IMR-90 (cell line): ENCODE data around the gene CBR4. TPM values are rescaled to one million over a fixed set of nuclear protein-coding genes. Genes with fewer than 3 reads are reported as not detected.

Experiments
- ATAC-seq: fragments of 200-7000 bp; cut with Tn5 transposase; 2 replicates; pipeline ENCODE4 v1.9.1; 2020; ENCODE audit warnings: low read depth, mild to moderate bottlenecking, moderate library complexity
- BruUV-seq: library from RNA; stranded (reverse); fragments of 400-500 nt; replicated peaks from 2 replicates; lab custom pipeline; 2021; lab: Mats Ljungman, UMichigan
- CTCF ChIA-PET: fragments of 300-600 bp; formaldehyde crosslinking; extraction: SDS; loops from one replicate; lab custom pipeline; 2021; ENCODE audit warnings: antibody characterized with exemption; lab: Yijun Ruan, JAX
- POLR2A ChIA-PET: fragments of 300-600 bp; sonication (Branson Sonifier 250); formaldehyde crosslinking; loops from one replicate; lab custom pipeline; 2022; ENCODE audit warnings: antibody characterized with exemption; ENCODE audit not compliant: unreplicated experiment; lab: Charles Lee
- DNase-seq: peaks from one replicate; pipeline ENCODE4 v3.0.0; 2013
- H2AFZ ChIP-seq: replicated peaks from 2 replicates; pipeline ENCODE3; 2013; ENCODE audit warnings: low read length, mild to moderate bottlenecking; ENCODE audit not compliant: poor library complexity
- H2AK5ac ChIP-seq: 2 replicates; pipeline ENCODE4 v1.6.1; 2013; ENCODE audit warnings: low read depth, low read length, inconsistent platforms
- H2AK9ac ChIP-seq: replicated peaks from 2 replicates; pipeline ENCODE3; 2013; ENCODE audit warnings: mild to moderate bottlenecking, low read depth, low read length, moderate library complexity; ENCODE audit not compliant: poor library complexity
- H2BK120ac ChIP-seq: 2 replicates; pipeline ENCODE4 v1.6.1; 2013; ENCODE audit warnings: low read depth, low read length, inconsistent platforms
- H2BK15ac ChIP-seq: 3 replicates; pipeline ENCODE4 v1.6.1; 2013; ENCODE audit warnings: low read depth, low read length, inconsistent platforms
- H2BK20ac ChIP-seq: 2 replicates; pipeline ENCODE4 v1.6.1; 2013; ENCODE audit warnings: low read depth, mild to moderate bottlenecking, inconsistent platforms, low read length, moderate library complexity
- H2BK5ac ChIP-seq: 2 replicates; pipeline ENCODE4 v1.6.1; 2013; ENCODE audit warnings: mild to moderate bottlenecking, low read depth, low read length, inconsistent platforms; ENCODE audit not compliant: poor library complexity, severe bottlenecking
- H3K14ac ChIP-seq: replicated peaks from 2 replicates; pipeline ENCODE4 v1.6.1; 2013; ENCODE audit warnings: low read depth, low read length, inconsistent platforms
- H3K18ac ChIP-seq: 2 replicates; pipeline ENCODE4 v1.6.1; 2013; ENCODE audit warnings: low read depth, low read length, control low read depth
- H3K23ac ChIP-seq: 2 replicates; pipeline ENCODE4 v1.6.1; 2013; ENCODE audit warnings: low read depth, low read length, inconsistent platforms
- H3K27ac ChIP-seq: 2 replicates; pipeline ENCODE4 v1.5.1; 2013; ENCODE audit warnings: mild to moderate bottlenecking, control low read depth, low read length; ENCODE audit not compliant: insufficient read depth
- H3K27me3 ChIP-seq: 2 replicates; pipeline ENCODE4 v1.6.1; 2013; ENCODE audit warnings: low read length; ENCODE audit not compliant: control insufficient read depth, insufficient read depth
- H3K36me3 ChIP-seq: 2 replicates; pipeline ENCODE4 v1.6.1; 2013; ENCODE audit warnings: low read length, mixed read lengths; ENCODE audit not compliant: control insufficient read depth, insufficient read depth
- H3K4ac ChIP-seq: 2 replicates; pipeline ENCODE4 v1.6.1; 2013; ENCODE audit warnings: low read depth, low read length, inconsistent platforms
- H3K4me1 ChIP-seq: 2 replicates; pipeline ENCODE4 v1.6.1; 2013; ENCODE audit warnings: low read length, mixed read lengths; ENCODE audit not compliant: control insufficient read depth, insufficient read depth
- H3K4me2 ChIP-seq: 2 replicates; pipeline ENCODE4 v1.6.1; 2013; ENCODE audit warnings: low read depth, mild to moderate bottlenecking, control low read depth, low read length, moderate library complexity
- H3K4me3 ChIP-seq: 2 replicates; pipeline ENCODE4 v1.5.1; 2013; ENCODE audit warnings: low read depth, mild to moderate bottlenecking, control low read depth, low read length, moderate library complexity; ENCODE audit not compliant: insufficient read depth
- H3K56ac ChIP-seq: 2 replicates; pipeline ENCODE4 v1.6.1; 2013; ENCODE audit warnings: low read length, inconsistent platforms; ENCODE audit not compliant: insufficient read depth; ENCODE audit errors: extremely low read depth
- H3K79me1 ChIP-seq, 2 experiments: 2 replicates each; pipeline ENCODE4 v1.6.1; 2013; ENCODE audit warnings: low read length in 2 of 2, inconsistent platforms in 1 of 2, low read depth in 1 of 2
- H3K9ac ChIP-seq: 2 replicates; pipeline ENCODE4 v1.6.1; 2013; ENCODE audit warnings: low read depth, low read length, control low read depth
- H3K9me1 ChIP-seq: 2 replicates; pipeline ENCODE4 v1.6.1; 2013; ENCODE audit warnings: low read length, inconsistent platforms; ENCODE audit not compliant: insufficient read depth
- H3K9me3 ChIP-seq: 2 replicates; pipeline ENCODE4 v1.6.1; 2013; ENCODE audit warnings: low read length; ENCODE audit not compliant: control insufficient read depth, insufficient read depth
- H4K20me1 ChIP-seq: 2 replicates; pipeline ENCODE4 v1.6.1; 2013; ENCODE audit warnings: low read length, inconsistent platforms; ENCODE audit not compliant: insufficient read depth
- H4K5ac ChIP-seq: 2 replicates; pipeline ENCODE4 v1.6.1; 2013; ENCODE audit warnings: mild to moderate bottlenecking, low read depth, low read length, control low read depth
- H4K8ac ChIP-seq, 2 experiments: 2 replicates each; pipeline ENCODE4 v1.6.1; 2013; ENCODE audit warnings: low read depth in 2 of 2, low read length in 2 of 2, control low read depth in 1 of 2, inconsistent platforms in 1 of 2
- H4K91ac ChIP-seq: 2 replicates; pipeline ENCODE4 v1.6.1; 2013; ENCODE audit warnings: low read depth, low read length, inconsistent platforms; ENCODE audit not compliant: insufficient read depth
- BHLHE40 ChIP-seq: fragments of 150-350 bp; IDR thresholded peaks from 2 replicates; pipeline ENCODE4 v1.6.1; 2016; ENCODE audit warnings: mild to moderate bottlenecking, low read depth, low read length
- CEBPB ChIP-seq: IDR thresholded peaks from 2 replicates; pipeline ENCODE4 v1.6.1; 2012; ENCODE audit warnings: low read depth, low read length, improper control_type of control experiment
- CHD1 ChIP-seq: IDR thresholded peaks from 2 replicates; pipeline ENCODE4 v1.6.1; 2012; ENCODE audit warnings: low read depth, low read length, improper control_type of control experiment
- MXI1 ChIP-seq: IDR thresholded peaks from 2 replicates; pipeline ENCODE4 v1.6.1; 2012; ENCODE audit warnings: low read depth, mild to moderate bottlenecking, low read length, moderate library complexity, borderline replicate concordance
- RCOR1 ChIP-seq: IDR thresholded peaks from 2 replicates; pipeline ENCODE4 v1.6.1; 2012; ENCODE audit warnings: mild to moderate bottlenecking, low read length, improper control_type of control experiment; ENCODE audit not compliant: insufficient replicate concordance
- RFX5 ChIP-seq: IDR thresholded peaks from 2 replicates; pipeline ENCODE4 v1.8.0; 2012; ENCODE audit warnings: low read depth, mild to moderate bottlenecking, low read length, moderate library complexity
- SMC3 ChIP-seq: fragments of 150-350 bp; IDR thresholded peaks from 2 replicates; pipeline ENCODE4 v1.6.1; 2016; ENCODE audit warnings: low read depth, mild to moderate bottlenecking, antibody characterized with exemption, low read length, moderate library complexity
- USF2 ChIP-seq: fragments of 150-350 bp; IDR thresholded peaks from 2 replicates; pipeline ENCODE4 v1.6.1; 2017; ENCODE audit warnings: mild to moderate bottlenecking, antibody characterized with exemption, low read length, low read depth
- WGBS, 2 experiments: methylation state at CpG; one replicate each; pipeline versions ENCODE4 v1.1.5 to v1.1.7; 2013; ENCODE audit warnings: missing lambda C conversion rate in 2 of 2; ENCODE audit not compliant: insufficient read length in 1 of 2; ENCODE audit errors: extremely low coverage in 2 of 2; 5-methylcytosine and 5-hydroxymethylcytosine counted together
- dilution Hi-C: fragments of 300-500 bp; cut with HindIII; formaldehyde crosslinking; loops from one replicate; pipeline ENCODE4 v1.14.3; 2018; ENCODE audit warnings: low sequenced_read_pairs; ENCODE audit not compliant: unreplicated experiment
- in situ Hi-C: fragments of 300-500 bp; cut with MboI; formaldehyde crosslinking; loops from 3 replicates; pipeline ENCODE4 v1.14.3; 2019; ENCODE audit warnings: low sequenced_read_pairs, inconsistent platforms, mixed read lengths
- intact Hi-C: fragments of 100-400 bp; cut with micrococcal nuclease; formaldehyde crosslinking; loops from 2 replicates; pipeline ENCODE4 v1.10.0; 2022
- polyA plus RNA-seq, 3 experiments: library from polyadenylated mRNA; depleted of rRNA; stranded (reverse); fragments of >200 nt; gene quantifications; 2 replicates each; pipeline ENCODE4 v1.2.3, GENCODE V29; 2012; ENCODE audit warnings: low replicate concordance in 1 of 3
- total RNA-seq: library from RNA; depleted of rRNA; stranded (reverse); fragments of >200 nt; gene quantifications from 2 replicates; pipeline ENCODE4 v1.2.3, GENCODE V29; 2012

The CBR4 gene
- total and polyA plus RNA-seq, 2 of the 4 experiments (the other 2 are of a cell fraction), result 2.7 to 4.5 TPM

GRCh38 chr4:169052594-169052945 lies 42.5 kb upstream of the CBR4 start:
- H4K5ac ChIP-seq, result no peak overlapping the region
- TF ChIP-seq RCOR1 (no peak), CEBPB (no peak), SMC3 (no peak), CHD1 (no peak), USF2 (no peak), RFX5 (no peak), MXI1 (no peak), BHLHE40 (no peak)
- H3K27me3 ChIP-seq, result no peaks in the 10 kb centered on the region; the same call in 1 of the 2 replicates
- H2AFZ ChIP-seq, result no peak overlapping the region
- no peak overlapping the region for H4K8ac ChIP-seq
- no peak overlapping the region for H2AK9ac ChIP-seq
- ChIA-PET CTCF (no interaction called here), POLR2A (no interaction called here)
- no peak overlapping the region for H2BK5ac ChIP-seq
- no peak overlapping the region for H3K14ac ChIP-seq
- BruUV-seq, result no TSS peak
- ATAC-seq (no peak), DNase-seq (no peak)
- no peaks in the 10 kb centered on the region for H4K20me1 ChIP-seq
- no peak overlapping the region for H3K4me2 ChIP-seq
- H3K4me3 ChIP-seq, result no peak overlapping the region
- H2BK15ac ChIP-seq, result no peak overlapping the region
- no peaks in the 10 kb centered on the region for H3K4me1 ChIP-seq
- dilution Hi-C loops, result no loop called here
- H2AK5ac ChIP-seq, result no peak overlapping the region
- no peak overlapping the region for H2BK120ac ChIP-seq
- H3K56ac ChIP-seq, result no peak overlapping the region
- no peaks in the 10 kb centered on the region for H3K36me3 ChIP-seq
- H2BK20ac ChIP-seq, result no peak overlapping the region
- H4K91ac ChIP-seq, result no peak overlapping the region
- no peak overlapping the region for H3K27ac ChIP-seq
- intact Hi-C loops, result no loop called here
- no peaks in the 10 kb centered on the region for H3K9me3 ChIP-seq
- H3K23ac ChIP-seq, result no peak overlapping the region
- no peak overlapping the region for H3K4ac ChIP-seq
- in situ Hi-C loops, result no loop called here
- H3K79me1 ChIP-seq, result no peaks in the 10 kb centered on the region
- no peak overlapping the region for H3K9ac ChIP-seq
- no CpG with 5 or more reads among the region's 6 CpGs for WGBS, 2 experiments
- H3K18ac ChIP-seq, result no peak overlapping the region
- no peaks in the 10 kb centered on the region for H3K9me1 ChIP-seq
